GM18870 (cell line): ENCODE data around the gene IFNLR1.
"Not testable (repeated sequence)": the region's sequence is repeated elsewhere in the genome, so short reads cannot be mapped to it uniquely, and the experiment has no call there.

Experiments used
- ATAC-seq: cut with Tn5 transposase; IDR thresholded peaks from one replicate; pipeline ENCODE4 v1.9.1; 2021; ENCODE audit warnings: moderate library complexity; ENCODE audit not compliant: unreplicated experiment

IFNLR1 gene

DNA sequence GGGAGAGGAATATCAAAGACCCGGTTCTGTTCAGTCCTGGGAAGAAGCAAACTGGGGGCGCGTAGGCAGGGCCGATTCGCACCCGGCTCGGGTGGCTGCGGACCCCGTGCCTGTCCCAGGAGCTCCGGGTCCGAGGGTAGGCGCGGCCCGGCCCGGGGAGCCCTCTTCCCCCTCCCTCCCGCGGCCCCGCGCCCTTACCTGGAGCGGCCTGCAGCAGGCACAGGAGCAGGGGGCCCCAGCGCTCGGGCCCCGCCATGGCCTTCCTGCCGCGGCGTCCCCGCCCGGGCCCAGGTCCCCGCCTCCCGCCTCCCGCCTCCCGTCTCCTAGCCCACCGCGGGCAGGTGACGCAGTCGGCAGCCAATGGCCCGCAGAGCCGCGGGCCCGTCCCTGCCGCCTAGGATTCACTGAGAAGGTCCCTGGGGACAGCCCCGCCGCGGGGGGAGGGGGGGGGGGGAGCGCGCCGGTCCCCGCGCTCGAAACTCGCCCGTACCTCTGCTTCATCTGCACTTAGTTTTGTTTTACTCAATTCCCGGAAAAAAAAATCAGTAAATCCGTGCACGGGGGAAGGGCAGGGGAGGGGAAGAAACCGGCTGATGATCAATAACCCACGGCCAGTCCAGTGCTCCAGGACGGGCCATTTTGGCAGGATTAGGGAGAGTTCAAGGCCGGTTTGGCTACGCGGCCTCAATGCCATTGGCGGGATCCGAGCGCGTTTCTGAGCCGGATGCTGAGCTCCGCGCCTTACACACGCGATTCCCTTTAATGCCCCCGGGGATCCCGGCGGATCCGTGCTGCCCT, at the start of gene IFNLR1:
TSS of gene IFNLR1 (minus strand) at position 297 of the 798 bp plus-strand sequence. CDS start at position 256, 41 bp downstream.
- no peak for ATAC-seq

GRCh38 chr1:24235921-24236788, 49.1 kb upstream of the IFNLR1 start:
- no peak for ATAC-seq

- ATAC-seq: no peak
Measured at GRCh38 chr1:24233684-24234600, 46.9 kb upstream of the IFNLR1 start.

DNA sequence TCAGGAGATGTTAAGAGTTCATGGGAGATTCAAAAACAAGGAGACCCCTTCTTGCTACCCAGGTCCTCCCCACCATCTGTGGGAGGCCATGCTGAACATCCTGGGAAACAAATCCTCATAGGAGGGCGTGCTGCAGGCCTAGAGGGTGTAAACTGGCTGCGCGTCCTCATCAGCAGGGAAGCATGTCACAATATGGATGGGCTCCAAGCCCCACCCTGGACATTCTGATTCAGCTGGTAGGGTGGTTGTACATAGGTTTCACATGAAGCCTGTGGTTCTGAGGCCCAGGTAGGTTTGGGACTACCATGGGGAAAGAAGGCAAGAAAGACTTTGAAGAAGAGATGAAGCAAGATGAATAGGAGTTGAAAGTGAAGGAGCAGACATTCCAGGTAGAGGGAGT, 44.6 kb upstream of the IFNLR1 start:
- no peak for ATAC-seq

DNA sequence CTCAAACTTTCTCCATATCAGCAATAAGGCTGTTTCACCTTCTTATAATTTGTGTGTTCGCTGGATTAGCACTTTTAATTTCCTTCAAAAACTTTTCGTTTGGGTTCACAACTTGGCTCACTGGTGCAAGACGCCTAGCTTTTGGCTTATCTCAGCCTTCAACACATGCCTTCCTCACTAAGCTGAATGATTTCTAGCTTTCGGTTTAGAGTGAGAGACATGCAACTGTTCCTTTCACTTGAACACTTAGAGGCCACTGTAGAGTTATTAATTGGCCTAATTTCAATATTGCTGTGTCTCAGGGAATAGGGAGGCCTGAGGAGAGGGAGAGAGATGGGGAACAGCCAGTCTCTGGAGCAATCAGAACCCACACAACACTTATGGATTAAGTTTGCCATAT, 41.2 kb upstream of the IFNLR1 start:
- no peak for ATAC-seq

DNA sequence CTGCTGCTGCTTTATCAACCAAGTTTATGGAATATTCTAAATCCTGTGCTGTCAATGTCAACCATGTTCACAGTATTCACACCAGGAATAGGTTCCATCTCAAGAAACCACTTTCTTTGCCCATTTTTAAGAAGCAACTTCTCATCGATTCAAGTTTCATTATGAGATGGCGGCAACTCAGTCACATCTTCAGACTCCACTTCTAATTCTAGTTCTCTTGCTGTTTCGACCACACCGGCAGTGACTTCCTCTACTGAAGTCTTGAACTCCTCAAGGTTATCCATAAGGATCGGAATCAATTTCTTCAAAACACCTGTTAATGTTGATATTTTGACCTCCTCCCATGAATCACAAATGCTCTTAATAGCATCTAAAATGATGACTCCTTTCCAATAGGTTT, 39.7 kb upstream of the IFNLR1 start:
- no peak for ATAC-seq

- no peak for ATAC-seq
Measured at GRCh38 chr1:24224761-24225160, 37.7 kb upstream of the IFNLR1 start.

- ATAC-seq: no peak
Measured at GRCh38 chr1:24224086-24224485, 37.0 kb upstream of the IFNLR1 start.

DNA sequence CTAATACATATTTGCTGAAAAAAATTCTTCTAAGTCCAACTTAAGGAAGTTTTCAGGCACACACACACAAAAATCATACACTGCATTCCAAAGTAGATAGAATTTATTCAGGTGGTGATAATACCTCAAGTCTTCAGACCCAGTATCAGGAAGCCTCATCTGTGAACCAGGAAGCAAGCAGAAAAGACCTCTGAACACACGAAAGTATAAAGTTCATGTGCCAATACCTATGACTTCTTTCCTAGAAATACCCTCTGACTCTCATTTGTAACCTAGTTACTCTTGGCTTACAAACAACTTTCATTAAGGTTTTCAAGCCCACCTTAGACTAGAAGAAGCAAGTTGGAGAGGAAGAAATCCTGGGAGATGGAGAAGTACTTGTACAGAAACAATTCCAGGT, 35.7 kb upstream of the IFNLR1 start:
- no peak for ATAC-seq

- ATAC-seq: no peak
Measured at GRCh38 chr1:24222008-24222605, 35.0 kb upstream of the IFNLR1 start.

- no peak for ATAC-seq
Measured at GRCh38 chr1:24221246-24221645, 34.2 kb upstream of the IFNLR1 start.

DNA sequence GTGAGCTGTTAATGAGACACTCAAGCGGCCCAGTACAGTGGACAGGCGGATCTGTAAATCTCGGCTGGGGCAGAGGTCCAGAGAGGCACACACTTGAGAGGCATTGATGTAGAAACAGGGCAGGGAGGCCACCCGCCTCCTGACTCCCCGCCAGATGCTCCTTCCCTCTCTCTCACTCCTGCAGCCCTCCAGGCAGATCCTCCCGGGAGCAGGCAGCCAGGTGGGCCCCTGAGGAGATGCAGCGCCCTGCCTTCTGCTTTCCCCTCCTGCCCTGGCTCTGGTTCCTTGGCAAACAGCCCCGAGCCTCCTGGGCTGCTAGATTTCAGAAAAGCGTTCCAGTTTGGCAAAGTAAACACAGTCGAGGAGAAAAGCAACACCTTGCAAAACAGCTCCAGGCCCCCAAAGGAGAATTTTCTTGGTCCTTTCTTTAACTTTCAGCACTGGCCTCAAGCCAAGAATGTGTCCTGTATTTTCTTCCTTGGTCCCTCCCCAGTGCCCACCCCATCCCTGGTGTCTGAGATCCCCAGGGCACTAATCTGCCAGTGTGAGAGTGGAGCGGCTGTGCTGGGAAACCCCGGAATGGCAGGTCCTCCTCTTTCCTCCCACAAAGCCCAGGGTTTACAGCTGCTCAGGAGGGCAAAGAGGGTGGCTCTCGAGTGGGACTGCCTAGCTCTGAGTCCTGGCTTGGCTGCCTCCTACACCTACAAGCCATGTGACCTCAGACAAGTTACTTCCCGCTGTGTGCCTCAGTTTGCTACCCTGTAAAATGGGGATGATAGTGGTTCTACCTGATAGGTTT, 29.4 kb upstream of the IFNLR1 start:
- no peak for ATAC-seq

DNA sequence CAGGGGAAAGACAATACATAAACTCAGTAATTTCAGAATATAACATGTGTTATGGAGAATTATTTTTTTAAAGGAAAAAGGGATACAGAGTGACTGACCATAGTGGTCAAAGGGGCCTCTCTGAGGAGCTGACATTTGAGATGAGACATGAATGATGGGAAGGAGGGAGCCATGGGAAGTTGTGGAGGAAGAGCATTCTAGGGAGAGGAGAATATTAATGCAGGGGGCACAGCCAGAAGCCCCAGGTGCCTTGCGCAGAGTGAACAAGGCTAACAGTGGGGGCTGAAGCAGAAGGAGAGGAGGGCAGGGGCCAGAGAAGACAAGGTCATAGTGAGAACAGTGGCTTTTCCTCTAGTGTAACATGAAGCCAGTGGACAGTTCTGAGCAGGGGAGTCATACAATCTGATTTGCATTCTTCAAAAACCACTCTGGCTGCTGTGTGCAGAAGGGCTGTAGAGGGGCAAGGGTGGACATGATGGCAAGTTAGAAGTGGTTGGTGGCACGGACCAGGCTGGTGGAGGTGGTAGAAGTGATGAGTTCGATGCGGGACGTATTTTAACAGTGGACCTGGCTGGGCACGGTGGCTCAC, 28.2 kb upstream of the IFNLR1 start:
- no peak for ATAC-seq

GRCh38 chr1:24212376-24212775, 25.3 kb upstream of the IFNLR1 start:
- no peak for ATAC-seq

- no peak for ATAC-seq
Measured at GRCh38 chr1:24210195-24210627, 23.1 kb upstream of the IFNLR1 start.

DNA sequence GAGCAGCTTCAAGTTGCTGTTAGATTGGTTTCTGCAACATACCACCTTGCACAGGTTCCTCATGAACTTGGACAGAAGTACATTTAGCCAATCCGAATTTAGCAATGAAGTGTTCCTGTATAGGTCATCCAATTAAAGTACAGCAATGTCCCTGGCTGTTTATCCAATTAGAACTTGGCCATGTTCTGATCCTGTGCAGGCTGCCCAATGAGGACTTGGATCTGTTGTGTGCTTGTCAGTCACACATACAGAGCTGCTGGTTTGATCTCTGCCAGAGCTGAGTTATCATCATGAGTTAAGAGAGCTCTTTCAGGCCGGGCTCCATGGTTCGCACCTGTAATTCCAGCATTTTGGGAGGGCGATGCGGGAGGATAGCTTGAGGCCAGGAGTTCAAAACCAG, 22.0 kb upstream of the IFNLR1 start:
- no peak for ATAC-seq

DNA sequence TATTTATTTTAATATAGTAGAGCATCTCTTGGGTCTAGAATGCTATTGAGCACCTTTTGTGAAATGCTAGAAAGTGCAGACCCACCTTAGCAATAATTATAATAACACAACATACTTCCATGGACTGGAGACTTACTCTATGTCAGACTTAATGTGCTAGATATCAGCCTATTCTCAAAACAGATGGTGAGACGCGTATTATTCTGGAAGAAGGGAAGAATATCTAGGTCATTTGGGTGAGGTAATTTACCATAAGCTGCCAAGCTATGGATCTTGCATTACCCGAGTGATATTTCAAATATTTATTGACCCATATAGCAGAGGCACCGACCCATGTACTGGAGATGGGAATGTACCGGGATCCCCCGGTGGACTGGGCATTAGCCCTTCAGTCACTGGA, 20.6 kb upstream of the IFNLR1 start:
- ATAC-seq: no peak

DNA sequence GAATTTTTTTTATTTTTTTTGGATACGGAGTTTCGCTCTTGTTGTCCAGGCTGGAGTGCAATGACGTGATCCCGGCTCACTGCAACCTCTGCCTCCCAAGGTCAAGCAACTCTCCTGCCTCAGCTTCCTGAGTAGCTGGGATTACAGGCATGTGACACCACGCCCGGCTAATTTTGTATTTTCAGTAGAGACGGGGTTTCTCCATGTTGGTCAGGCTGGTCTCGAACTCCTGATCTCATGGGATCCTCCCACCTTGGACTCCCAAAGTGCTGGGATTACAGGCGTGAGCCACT, 20.3 kb upstream of the IFNLR1 start:
- ATAC-seq: not testable (repeated sequence)

- ATAC-seq: no peak
Measured at GRCh38 chr1:24206516-24207394, 19.7 kb upstream of the IFNLR1 start.
